ENCODE data around the gene KCNT2. TPM values are rescaled to one million over a fixed set of nuclear protein-coding genes. Genes with fewer than 3 reads are reported as not detected.
"Not testable (repeated sequence)": the region's sequence is repeated elsewhere in the genome, so short reads cannot be mapped to it uniquely, and the experiment has no call there.

The KCNT2 gene
- total RNA-seq, 1 experiment from 2014 or later = not detected

DNA sequence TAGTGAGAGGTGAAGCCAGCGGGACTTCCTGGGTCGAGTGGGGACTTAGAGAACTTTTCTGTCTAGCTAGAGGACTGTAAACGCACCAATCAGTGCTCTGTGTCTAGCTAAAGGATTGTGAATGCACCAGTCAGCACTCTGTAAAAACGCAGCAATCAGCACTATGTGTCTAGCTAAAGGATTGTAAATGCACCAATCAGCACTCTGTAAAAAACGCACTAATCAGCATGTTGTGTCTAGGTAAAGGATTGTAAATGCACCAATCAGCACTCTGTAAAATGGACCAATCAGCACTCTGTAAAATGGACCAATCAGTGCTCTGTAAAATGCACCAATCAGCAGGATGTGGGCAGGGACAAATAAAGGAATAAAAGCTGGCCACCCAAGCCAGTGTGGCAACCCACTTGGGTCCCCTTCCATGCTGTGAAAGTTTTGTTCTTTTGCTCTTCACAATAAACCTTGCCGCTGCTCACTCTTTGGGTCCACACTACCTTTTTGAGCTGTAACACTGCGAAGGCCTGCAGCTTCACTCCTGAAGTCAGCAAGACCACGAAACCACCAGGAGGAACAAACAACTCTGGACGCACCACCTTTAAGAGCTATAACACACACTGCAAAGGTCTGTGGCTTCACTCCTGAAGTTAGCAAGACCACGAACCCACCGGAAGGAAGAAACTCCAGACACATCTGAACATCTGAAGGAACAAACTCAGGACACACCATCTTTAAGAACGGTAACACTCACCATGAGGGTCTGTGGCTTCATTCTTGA, 85.5 kb downstream of the KCNT2 start:
- not testable (repeated sequence) for H3K9me3 ChIP-seq (ENCODE audit: low read length); H3K79me2 ChIP-seq (ENCODE audit: low read length); H3K36me3 ChIP-seq (ENCODE audit: insufficient read depth, low read length); H3K4me1 ChIP-seq (ENCODE audit: low read length); H3K4me3 ChIP-seq (ENCODE audit: low read length); H3K4me2 ChIP-seq (ENCODE audit: low read depth, low read length, poor library complexity, severe bottlenecking); H4K20me1 ChIP-seq (ENCODE audit: insufficient read depth, low read depth, low read length); H3K9me2 ChIP-seq (replicated peaks; ENCODE audit: insufficient read depth, low read length); H3K27me3 ChIP-seq (ENCODE audit: low read length); H3K9ac ChIP-seq (ENCODE audit: low read length); H2AFZ ChIP-seq (ENCODE audit: low read length); H3K27ac ChIP-seq (ENCODE audit: low read length)
- DNase-seq = peak; percentile 37

DNA sequence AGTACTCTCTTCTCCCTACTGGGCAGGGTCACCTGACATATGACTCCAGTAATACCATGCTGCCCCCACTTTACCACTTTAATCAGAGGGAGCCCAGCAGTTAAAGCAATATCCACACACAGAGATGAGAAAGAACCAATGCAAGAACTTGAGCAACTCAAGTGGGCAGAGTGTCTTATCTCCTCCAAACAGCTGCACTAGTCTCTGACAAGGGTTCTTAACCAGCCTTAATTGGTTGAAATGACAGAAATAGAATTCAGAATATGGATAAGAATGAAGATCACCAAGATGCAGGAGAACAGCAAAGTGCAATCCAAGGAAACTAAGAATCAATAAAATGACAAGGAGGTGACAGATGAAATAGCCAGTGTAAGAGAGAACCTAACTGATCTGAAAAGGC, 91.0 kb downstream of the KCNT2 start:
- no peaks in the 10 kb centered on the region for H3K79me2 ChIP-seq (ENCODE audit: low read length)
- no peaks in the 10 kb centered on the region for H3K27me3 ChIP-seq (ENCODE audit: low read length)
- H3K27ac ChIP-seq (ENCODE audit: low read length) = no peak overlapping the region
- no peaks in the 10 kb centered on the region for H3K4me1 ChIP-seq (ENCODE audit: low read length)
- H3K4me3 ChIP-seq (ENCODE audit: low read length) = no peak overlapping the region
- H3K9ac ChIP-seq (ENCODE audit: low read length) = no peak overlapping the region
- H3K36me3 ChIP-seq (ENCODE audit: insufficient read depth, low read length) = no peaks in the 10 kb centered on the region
- no peak overlapping the region for H2AFZ ChIP-seq (ENCODE audit: low read length)
- H4K20me1 ChIP-seq (ENCODE audit: insufficient read depth, low read depth, low read length) = no peaks in the 10 kb centered on the region
- no peak overlapping the region for H3K4me2 ChIP-seq (ENCODE audit: low read depth, low read length, poor library complexity, severe bottlenecking)
- no peaks in the 10 kb centered on the region for H3K9me2 ChIP-seq (replicated peaks; ENCODE audit: insufficient read depth, low read length)
- H3K9me3 ChIP-seq (ENCODE audit: low read length) = peaks cover 5% of the 10 kb centered on the region; the same call in 1 of the 2 replicates
- DNase-seq = no peak

DNA sequence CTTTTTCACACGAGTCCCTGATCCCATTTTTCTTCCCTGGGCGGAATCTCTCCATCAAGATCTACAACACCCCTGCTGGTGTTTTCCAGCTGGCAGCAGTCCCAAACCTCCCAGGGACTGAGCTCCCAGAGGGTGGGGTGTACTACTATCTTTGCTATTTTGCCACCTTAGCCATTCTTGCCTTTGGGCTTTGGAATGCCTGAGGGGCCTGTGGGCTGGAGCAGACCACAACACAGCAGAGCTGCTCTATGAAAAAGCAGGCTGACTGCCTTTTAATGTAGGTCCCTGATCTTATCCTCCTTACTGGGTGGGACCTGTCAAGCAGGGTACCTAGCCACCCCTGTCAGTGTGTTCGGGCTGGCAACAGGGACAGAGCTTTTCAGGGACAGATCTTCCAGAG, 91.9 kb downstream of the KCNT2 start:
- Histone ChIP-seq H3K9ac (ENCODE audit: low read length) (no peak overlapping the region), H3K4me1 (ENCODE audit: low read length) (no peaks in the 10 kb centered on the region), H3K79me2 (ENCODE audit: low read length) (no peaks in the 10 kb centered on the region), H2AFZ (ENCODE audit: low read length) (no peak overlapping the region), H3K9me3 (ENCODE audit: low read length) (peaks cover 5% of the 10 kb centered on the region; the same call in 1 of the 2 replicates), H3K36me3 (ENCODE audit: insufficient read depth, low read length) (no peaks in the 10 kb centered on the region), H3K9me2 (replicated peaks; ENCODE audit: insufficient read depth, low read length) (no peaks in the 10 kb centered on the region), H3K4me2 (ENCODE audit: low read depth, low read length, poor library complexity, severe bottlenecking) (no peak overlapping the region), H4K20me1 (ENCODE audit: insufficient read depth, low read depth, low read length) (no peaks in the 10 kb centered on the region), H3K4me3 (ENCODE audit: low read length) (no peak overlapping the region), H3K27me3 (ENCODE audit: low read length) (no peaks in the 10 kb centered on the region), H3K27ac (ENCODE audit: low read length) (no peak overlapping the region)
- DNase-seq = no peak

DNA sequence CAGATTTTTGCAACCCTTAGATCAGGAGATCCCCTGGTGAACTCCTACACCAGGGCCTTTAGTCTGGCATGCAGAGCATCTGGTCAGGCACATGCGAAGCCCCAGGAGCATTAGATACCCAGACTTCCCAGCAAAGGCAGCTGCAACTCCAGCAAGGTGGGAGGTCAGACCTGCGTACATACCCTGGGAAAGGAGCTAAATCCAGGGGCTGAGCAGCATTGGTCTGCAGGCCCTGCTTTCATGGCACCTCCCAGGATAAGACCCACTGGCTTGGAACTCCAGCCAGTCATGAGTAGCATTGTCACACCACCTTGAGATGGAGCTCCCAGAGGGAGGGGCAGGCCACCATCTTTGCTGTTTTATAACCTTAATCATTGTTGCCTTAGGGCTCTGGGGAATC, 92.3 kb downstream of the KCNT2 start:
- no peak for DNase-seq
- no peak overlapping the region for H3K4me2 ChIP-seq (ENCODE audit: low read depth, low read length, poor library complexity, severe bottlenecking)
- peaks cover 5% of the 10 kb centered on the region; the same call in 1 of the 2 replicates for H3K9me3 ChIP-seq (ENCODE audit: low read length)
- no peaks in the 10 kb centered on the region for H3K9me2 ChIP-seq (replicated peaks; ENCODE audit: insufficient read depth, low read length)
- H3K9ac ChIP-seq (ENCODE audit: low read length) = no peak overlapping the region
- H2AFZ ChIP-seq (ENCODE audit: low read length) = no peak overlapping the region
- no peaks in the 10 kb centered on the region for H3K36me3 ChIP-seq (ENCODE audit: insufficient read depth, low read length)
- no peaks in the 10 kb centered on the region for H3K27me3 ChIP-seq (ENCODE audit: low read length)
- no peak overlapping the region for H3K27ac ChIP-seq (ENCODE audit: low read length)
- no peaks in the 10 kb centered on the region for H3K79me2 ChIP-seq (ENCODE audit: low read length)
- H3K4me1 ChIP-seq (ENCODE audit: low read length) = no peaks in the 10 kb centered on the region
- no peak overlapping the region for H3K4me3 ChIP-seq (ENCODE audit: low read length)
- no peaks in the 10 kb centered on the region for H4K20me1 ChIP-seq (ENCODE audit: insufficient read depth, low read depth, low read length)

DNA sequence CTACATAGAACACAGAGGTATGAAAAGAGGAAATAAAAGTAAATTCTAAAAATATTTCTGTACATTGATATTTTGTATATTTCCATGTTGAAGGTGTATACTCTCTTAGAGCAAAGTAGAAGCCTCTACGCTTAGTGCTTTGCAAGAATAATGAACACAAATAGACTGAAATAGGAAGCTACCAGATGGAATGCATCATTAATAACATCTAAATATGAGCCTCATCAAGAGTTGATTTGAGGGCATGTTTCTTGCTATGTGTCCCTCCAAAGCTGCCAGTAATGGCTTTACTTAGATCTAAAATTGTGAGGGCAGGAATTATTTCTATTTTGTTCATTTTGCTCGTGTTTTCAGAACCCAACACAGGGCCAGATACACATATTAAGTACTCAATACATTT, 94.4 kb downstream of the KCNT2 start:
- Histone ChIP-seq H3K4me2 (ENCODE audit: low read depth, low read length, poor library complexity, severe bottlenecking) (no peak overlapping the region), H3K79me2 (ENCODE audit: low read length) (no peaks in the 10 kb centered on the region), H3K9me2 (replicated peaks; ENCODE audit: insufficient read depth, low read length) (no peaks in the 10 kb centered on the region), H2AFZ (ENCODE audit: low read length) (no peak overlapping the region), H4K20me1 (ENCODE audit: insufficient read depth, low read depth, low read length) (no peaks in the 10 kb centered on the region), H3K4me1 (ENCODE audit: low read length) (no peaks in the 10 kb centered on the region), H3K27me3 (ENCODE audit: low read length) (no peaks in the 10 kb centered on the region), H3K36me3 (ENCODE audit: insufficient read depth, low read length) (no peaks in the 10 kb centered on the region), H3K9me3 (ENCODE audit: low read length) (peaks cover 5% of the 10 kb centered on the region; the same call in 1 of the 2 replicates), H3K4me3 (ENCODE audit: low read length) (no peak overlapping the region), H3K9ac (ENCODE audit: low read length) (no peak overlapping the region), H3K27ac (ENCODE audit: low read length) (no peak overlapping the region)
- DNase-seq = no peak

DNA sequence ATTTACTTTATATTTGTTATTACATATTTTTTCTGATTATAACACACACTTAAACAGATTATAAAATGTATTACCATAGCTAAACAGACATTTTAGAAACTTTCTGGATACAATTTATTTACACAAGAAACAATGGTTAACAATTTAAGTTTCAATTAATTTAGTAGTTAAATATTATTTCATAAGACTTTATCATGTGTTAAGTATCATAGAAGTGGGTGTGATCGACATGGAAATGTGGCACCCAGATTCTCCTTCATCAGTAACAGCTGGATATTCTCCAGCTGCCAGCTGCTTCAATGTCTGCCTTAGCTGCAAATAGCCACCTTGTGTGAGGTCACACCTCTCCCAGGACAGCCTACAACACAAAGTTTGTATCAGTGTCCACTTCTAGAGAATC, 97.8 kb downstream of the KCNT2 start:
- no peaks in the 10 kb centered on the region for H3K4me1 ChIP-seq (ENCODE audit: low read length)
- H4K20me1 ChIP-seq (ENCODE audit: insufficient read depth, low read depth, low read length) = no peaks in the 10 kb centered on the region
- no peaks in the 10 kb centered on the region for H3K27me3 ChIP-seq (ENCODE audit: low read length)
- no peak overlapping the region for H3K9ac ChIP-seq (ENCODE audit: low read length)
- no peaks in the 10 kb centered on the region for H3K9me2 ChIP-seq (replicated peaks; ENCODE audit: insufficient read depth, low read length)
- H3K4me2 ChIP-seq (ENCODE audit: low read depth, low read length, poor library complexity, severe bottlenecking) = no peak overlapping the region
- H3K79me2 ChIP-seq (ENCODE audit: low read length) = no peaks in the 10 kb centered on the region
- H3K27ac ChIP-seq (ENCODE audit: low read length) = no peak overlapping the region
- H3K9me3 ChIP-seq (ENCODE audit: low read length) = no peaks in the 10 kb centered on the region
- no peak for DNase-seq
- no peaks in the 10 kb centered on the region for H3K36me3 ChIP-seq (ENCODE audit: insufficient read depth, low read length)
- no peak overlapping the region for H2AFZ ChIP-seq (ENCODE audit: low read length)
- H3K4me3 ChIP-seq (ENCODE audit: low read length) = no peak overlapping the region

DNA sequence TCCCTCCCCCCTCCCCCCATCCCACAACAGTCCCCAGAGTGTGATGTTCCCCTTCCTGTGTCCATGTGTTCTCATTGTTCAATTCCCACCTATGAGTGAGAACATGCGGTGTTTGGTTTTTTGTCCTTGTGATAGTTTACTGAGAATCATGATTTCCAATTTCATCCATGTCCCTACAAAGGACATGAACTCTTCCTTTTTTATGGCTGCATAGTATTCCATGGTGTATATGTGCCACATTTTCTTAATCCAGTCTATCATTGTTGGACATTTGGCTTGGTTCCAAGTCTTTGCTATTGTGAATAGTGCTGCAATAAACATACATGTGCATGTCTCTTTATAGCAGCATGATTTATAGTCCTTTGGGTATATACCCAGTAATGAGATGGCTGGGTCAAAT, 104.0 kb downstream of the KCNT2 start:
- not testable (repeated sequence) for H4K20me1 ChIP-seq (ENCODE audit: insufficient read depth, low read depth, low read length); H3K4me1 ChIP-seq (ENCODE audit: low read length); H3K36me3 ChIP-seq (ENCODE audit: insufficient read depth, low read length); H3K4me2 ChIP-seq (ENCODE audit: low read depth, low read length, poor library complexity, severe bottlenecking); H3K79me2 ChIP-seq (ENCODE audit: low read length); H3K9me2 ChIP-seq (replicated peaks; ENCODE audit: insufficient read depth, low read length); DNase-seq; H3K9me3 ChIP-seq (ENCODE audit: low read length); H3K27ac ChIP-seq (ENCODE audit: low read length); H2AFZ ChIP-seq (ENCODE audit: low read length); H3K4me3 ChIP-seq (ENCODE audit: low read length); H3K27me3 ChIP-seq (ENCODE audit: low read length); H3K9ac ChIP-seq (ENCODE audit: low read length)

DNA sequence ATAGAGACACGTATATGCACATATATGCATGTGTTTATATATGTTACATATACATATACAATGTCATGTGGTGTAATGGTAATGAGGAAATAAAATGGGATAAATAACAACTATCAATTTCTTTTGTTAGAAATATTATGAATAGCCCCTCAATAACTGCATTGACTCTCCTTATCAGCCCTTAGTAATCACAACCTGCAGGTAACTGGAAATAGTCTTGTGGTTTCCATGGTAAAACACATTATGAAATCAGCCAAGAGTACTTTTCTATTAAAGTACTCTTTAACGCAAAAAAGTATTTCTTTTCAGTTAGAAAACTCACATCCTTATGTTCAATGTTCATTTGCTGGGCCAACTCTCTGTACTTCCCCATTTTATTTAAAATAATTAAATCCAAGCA, 105.8 kb downstream of the KCNT2 start:
- no peak for DNase-seq
- Histone ChIP-seq H4K20me1 (ENCODE audit: insufficient read depth, low read depth, low read length) (no peaks in the 10 kb centered on the region), H3K9me2 (replicated peaks; ENCODE audit: insufficient read depth, low read length) (no peaks in the 10 kb centered on the region), H2AFZ (ENCODE audit: low read length) (no peak overlapping the region), H3K4me2 (ENCODE audit: low read depth, low read length, poor library complexity, severe bottlenecking) (no peak overlapping the region), H3K27me3 (ENCODE audit: low read length) (no peaks in the 10 kb centered on the region), H3K36me3 (ENCODE audit: insufficient read depth, low read length) (no peaks in the 10 kb centered on the region), H3K79me2 (ENCODE audit: low read length) (no peaks in the 10 kb centered on the region), H3K4me1 (ENCODE audit: low read length) (no peaks in the 10 kb centered on the region), H3K27ac (ENCODE audit: low read length) (no peak overlapping the region), H3K4me3 (ENCODE audit: low read length) (no peak overlapping the region), H3K9me3 (ENCODE audit: low read length) (no peaks in the 10 kb centered on the region; the same call in 1 of the 2 replicates), H3K9ac (ENCODE audit: low read length) (no peak overlapping the region)

Data from Karpas-422 (cell line).